Hematopoietic multipotent progenitor cell treated with erythropoietin and hydrocortisone succinate and interleukin-3 and kit ligand, for 15 days (in vitro differentiated cells): ENCODE results near the gene FBXO9.
A peak's percentile ranks its signal among the peaks of the same experiment; 100 is the strongest.

ENCODE experiments used
- DNase-seq: peaks from one replicate; pipeline ENCODE4 v3.0.0-alpha.2; 2015; ENCODE audit warnings: low spot score

Gene FBXO9

DNA sequence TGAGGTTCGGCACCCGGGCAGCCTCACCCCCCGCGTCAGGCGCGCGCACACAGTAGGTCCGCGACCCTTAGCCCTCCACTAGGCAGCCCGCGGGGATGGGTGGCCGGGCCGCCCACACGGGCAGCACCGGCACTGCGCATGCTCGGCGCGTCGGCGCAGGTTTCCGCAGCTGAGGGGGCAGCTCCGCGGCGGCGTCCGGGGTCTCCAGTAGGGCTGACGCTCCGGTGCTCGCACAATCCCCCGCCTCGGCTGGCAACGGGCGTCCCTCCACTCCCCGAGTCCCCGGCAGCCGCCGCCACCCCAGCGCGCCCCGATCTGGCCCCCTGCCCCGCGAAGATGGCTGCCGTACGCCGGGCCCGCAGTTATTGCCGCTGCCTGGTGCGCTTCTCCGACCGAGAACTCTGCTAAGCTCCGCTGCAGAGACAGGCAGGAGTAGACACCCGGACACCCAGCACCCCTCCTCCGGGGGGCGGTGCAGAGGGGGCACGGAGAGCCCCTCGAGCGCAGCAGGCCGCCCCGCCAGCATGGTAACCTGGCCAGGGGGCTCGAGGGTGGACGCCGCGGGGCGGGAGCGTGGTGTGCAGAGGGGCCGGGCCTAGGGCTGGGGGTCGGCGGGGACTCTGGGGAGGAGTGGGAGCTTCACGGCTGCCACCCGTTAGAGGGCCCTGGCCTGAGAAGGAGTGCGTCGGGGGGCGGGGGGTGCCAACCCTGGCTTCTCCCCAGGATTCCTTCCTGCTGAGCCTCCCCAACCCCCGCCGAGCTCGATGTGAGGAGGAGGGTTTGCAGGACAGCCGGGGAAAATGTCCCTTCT, at the start of gene FBXO9:
Gene FBXO9, plus strand, starts transcription at position 139 of the 811 bp plus-strand sequence. Its CDS starts 386 bp downstream, at position 525.
- DNase-seq: peak; percentile 70

DNA sequence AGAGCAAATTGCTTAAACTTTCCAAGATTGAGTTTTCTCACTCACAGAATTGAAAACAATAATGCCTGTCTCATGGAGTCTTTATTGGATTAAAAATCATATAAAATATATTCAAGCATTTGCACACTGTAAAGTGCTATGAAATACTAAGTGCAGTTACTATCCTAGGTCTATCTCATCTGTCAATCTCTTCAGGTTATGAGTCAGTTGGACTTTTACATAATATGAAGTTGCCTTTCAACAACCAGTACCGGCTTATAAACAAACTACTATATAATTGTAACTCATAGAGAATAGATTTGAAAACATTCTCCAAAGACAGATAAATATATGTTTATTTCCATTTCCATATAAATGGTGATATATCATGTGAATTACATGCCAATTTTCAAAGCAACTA, 49.7 kb upstream of the FBXO9 start:
- DNase-seq: no peak

DNA sequence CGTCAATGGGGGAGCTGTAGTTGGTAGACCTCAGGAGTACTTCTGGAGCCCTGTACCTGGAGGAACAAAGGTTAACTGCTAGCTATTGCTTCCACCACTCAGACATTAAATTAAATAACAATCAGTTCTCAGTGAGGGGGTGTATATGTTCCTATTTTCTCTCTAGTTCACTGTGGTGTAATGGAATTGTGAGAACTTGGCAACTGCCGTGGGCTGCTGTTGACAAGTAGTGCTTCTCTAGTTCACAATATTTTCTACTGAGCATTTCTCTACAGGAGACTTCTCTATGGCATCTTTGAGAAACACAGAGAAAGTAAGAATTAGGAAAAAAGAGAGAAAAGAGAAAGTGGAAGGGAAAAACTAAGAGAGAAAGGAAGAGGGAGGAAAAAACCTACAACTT, 46.8 kb upstream of the FBXO9 start:
- no peak for DNase-seq

DNA sequence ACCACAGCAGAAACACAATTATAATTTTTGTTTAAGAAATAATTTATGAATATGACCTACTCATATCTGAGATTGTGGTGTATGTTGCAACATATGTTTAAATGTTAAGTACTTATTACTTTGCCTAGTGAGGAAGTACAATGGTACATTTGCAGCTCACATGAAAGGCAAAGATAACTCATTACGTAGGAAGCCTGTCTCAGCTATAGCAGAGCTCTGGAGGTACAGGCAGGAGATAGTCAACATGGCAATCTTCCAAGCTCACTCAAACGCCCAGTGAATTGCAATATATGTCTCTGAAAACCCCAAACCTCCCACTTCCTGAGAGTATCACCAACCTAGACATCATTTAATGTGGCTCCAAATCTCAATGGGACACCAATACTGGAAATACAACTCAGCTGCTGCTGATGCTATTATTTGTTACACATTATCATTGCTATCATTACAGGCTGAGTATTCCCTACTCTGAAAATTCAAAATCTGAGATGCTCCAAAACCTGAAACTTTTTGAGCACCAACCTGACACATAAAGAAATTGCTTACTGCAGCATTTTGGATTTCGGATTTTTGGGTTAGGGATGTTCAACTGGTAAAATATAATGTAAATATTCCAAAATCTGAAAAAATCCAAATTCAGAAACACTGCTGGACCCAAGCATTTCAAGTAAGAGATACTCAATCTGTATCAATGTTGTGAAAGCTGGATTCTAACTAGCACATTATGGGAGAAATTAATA, 45.0 kb upstream of the FBXO9 start:
- peak; percentile 46 for DNase-seq

DNA sequence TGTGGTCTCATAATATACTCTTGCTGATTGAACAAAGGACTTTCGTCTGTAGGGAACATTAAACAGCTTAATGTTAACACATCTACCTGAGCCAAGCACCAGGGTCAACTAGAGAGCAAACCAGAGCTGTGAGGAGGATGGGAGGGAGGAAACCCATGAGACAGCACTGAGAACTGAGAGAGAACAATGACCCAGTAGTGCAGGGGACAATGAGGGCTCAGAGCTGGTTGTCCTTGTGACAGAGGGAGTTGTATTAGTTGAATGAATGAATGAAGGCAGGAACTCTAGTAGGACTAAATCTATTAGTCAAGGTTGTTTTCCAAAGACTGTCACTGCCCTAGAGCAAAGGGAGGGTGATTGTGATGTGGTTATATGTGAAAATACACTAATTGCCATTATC, 41.9 kb upstream of the FBXO9 start:
- DNase-seq: no peak

DNA sequence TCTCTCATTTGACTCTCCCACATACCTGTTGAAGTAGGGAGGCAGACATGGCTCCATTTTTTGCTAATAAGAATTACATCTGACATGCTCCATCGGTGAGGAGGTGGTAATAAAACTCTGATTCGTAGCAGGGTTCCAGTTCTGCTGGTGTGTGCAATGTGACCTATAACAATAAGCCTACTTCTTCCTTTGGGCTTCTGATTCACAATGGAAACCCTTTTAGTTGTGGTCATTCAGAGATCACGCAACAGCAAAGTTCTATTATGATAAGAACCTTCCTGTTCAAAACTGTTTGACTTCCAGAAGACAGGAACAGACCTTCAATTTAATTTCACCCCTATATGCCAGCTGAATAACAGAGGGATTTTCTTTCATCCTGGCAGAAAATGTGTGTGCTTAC, 38.7 kb upstream of the FBXO9 start:
- no peak for DNase-seq

DNA sequence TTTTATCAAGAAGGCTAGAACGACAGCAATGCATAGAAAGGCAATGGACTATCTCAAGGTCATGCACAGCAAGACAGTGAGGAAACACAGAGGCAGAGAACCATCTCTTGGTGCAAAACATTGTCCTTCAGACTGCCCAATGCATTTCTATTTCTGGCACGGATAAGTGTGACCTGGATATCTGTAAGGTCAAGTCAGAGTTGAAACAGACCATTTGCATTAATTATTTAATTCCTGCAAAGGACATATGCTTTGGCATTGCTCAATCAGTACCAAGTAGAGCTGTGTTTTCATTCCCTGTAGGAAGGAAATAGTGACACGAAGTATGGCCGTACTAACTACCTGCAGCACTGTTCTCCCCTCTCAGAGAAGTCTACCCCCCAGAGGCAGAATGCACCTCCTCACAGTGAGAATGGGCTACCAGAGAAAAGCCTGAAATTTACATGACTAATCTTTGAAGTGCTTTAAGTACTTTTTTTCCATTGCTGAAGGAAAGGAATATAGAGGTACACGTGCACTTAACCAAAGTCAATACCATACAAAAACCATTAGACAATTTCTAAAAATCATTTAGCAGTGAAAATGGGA, 38.0 kb upstream of the FBXO9 start:
- DNase-seq: no peak

DNA sequence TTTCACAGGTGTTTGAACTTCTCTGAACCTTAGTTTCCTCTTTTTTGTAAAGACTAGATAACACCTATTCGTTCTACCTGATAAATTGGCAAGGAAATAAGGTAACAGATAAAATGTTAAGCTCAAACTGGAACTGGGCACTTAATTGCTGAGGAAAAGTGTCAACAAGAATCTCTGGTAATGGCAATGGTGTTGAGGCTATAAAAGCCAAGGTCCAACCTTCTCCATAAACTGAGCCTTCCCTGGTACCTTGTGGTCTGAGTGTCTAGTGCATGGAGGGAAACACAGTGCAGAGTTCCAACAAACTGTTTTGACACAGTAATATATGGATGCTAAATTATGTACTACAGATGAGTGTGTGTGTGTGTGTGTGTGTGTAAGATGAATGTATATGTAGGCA, 36.7 kb upstream of the FBXO9 start:
- DNase-seq: no peak

DNA sequence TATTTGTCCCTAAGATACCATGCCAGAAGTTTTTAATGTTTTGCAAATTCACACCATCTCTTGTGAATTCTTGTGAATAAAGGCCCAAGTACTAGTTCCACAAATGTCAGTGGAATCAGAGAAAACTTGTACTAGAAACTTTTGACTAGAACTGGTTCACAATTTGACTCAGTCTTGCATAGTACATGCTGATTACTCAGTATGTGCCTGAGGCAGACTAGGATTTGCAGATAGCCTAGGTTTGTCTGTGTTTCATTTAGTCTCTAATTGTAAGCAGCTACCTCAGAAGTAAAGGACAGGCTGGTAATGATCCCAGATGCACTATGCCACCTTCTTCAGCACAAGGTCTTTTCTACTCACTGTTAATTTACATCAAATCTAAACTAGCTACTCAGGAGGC, 35.9 kb upstream of the FBXO9 start:
- no peak for DNase-seq

DNA sequence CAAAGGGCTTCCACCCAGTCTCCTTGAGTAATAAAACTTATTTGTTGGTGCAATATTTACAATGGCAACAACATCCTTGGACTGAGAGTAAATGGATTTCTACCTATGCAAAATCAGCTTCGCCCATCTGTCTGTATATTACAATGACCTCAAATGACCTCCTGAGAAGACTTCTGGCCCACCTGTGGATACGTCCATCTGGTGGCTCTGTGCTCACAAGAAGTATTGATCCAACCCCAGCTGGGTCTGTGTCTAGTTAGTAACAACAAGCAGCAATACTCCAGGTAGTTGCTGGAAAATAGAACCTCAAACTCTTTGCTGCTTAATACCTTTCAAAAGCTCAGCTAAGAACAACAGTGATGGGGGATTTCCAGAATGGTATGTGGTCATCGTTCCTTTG, 35.4 kb upstream of the FBXO9 start:
- DNase-seq: no peak

DNA sequence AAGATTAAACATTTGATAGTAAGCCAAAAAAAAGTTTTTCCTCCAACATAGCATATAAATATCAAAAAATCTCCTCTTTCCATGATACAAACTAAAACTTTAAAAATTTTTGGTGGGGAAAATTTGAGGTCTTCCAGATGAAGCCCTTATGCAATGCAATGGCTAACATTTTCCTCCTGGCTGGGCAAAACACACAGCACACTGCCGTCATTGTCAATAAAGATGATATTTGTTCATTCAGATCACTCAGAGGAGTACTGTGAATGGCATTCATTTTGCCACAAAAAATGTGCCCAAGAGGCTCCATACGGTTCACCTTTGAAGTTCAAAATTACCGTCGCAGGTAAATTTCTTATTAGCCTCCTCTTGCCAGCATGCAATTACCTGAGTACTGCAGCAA, 33.9 kb upstream of the FBXO9 start:
- no peak for DNase-seq

DNA sequence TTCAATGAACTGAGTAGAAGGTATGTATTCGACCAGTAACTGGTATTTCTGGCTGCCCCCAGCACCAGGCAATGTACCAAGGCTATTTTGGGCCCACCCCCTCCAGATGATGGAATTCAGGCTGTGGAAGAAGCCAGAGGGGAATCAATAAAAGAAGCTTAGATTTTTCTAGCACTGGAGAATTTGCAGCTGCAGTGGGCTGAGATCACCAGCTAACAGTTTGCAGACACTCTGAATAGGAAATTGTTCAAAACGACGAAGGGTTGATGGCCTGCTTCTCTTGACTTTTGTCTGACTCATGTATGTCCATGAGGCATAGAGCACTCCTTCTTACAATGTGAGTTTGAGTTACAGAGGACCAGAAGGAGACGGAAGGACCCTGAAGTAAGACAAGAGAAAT, 32.4 kb upstream of the FBXO9 start:
- no peak for DNase-seq

DNA sequence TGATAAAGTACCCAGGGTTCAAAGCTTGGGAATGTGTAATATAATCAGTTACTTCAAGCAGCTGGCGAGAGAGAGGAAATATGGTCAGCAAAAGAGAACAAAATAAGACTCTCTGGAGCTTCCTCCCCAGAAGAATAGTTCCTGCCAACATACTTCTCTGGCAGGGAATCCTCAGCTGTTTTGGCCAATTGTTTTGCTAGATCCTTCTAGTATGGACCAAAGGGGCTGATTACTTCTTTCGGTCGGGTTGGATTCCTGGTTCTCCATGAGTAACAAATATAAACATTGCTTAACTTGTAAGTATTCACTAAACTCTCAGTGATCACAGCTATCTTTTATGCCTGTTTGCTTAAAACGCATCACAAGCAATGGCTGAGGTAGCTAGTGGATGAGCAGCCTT, 31.4 kb upstream of the FBXO9 start:
- DNase-seq: no peak

DNA sequence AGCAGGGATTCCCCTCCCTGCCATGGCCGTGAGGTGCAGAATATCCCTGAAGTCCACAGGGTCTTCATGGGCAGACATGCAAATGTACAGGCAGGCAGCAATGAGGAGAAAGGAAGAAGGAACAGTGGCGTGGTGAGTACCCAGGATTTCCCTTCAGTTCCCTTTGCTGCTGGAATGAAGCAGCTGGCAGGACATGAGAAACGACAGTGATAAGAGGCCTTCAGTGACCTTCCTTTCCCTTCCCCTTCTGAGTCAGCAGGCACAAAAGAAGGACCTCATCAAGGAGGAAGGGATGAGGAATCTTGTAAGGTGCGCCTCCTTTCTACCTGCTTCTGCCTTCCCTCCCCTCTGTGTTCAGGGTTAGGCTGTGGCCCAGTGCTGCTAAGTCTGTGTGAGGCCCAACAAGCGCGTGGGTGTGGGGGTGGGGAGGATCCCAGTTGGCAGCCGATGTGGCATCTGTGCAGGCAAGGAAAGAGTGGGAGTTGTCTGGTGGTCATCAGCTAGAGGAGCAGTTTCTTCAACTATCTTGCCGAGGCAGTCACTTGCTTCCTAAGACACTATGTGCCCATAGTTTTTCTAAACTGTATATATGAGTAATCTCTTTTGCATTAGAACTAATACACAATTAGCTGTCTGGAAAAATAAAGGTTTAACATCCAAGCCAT, 29.5 kb upstream of the FBXO9 start:
- DNase-seq: no peak

DNA sequence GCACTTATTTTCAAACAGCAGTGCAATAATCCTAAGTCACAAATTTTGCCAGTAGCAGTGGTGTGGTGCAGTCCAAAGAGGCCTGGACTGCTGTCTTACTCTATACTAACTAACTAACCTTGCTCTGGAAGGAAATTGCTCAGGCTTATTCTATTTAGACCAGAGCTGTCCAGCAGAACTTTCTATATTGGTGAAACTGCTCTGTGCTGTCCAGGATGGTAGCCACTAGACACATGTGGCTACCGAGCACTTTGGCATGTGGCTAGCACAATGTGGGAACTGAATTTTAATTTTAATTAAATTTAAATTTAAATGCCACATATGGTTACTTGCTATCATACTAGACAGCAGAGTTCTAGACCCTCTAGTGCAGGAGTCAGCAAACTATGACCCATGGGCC, 27.1 kb upstream of the FBXO9 start:
- DNase-seq: no peak

DNA sequence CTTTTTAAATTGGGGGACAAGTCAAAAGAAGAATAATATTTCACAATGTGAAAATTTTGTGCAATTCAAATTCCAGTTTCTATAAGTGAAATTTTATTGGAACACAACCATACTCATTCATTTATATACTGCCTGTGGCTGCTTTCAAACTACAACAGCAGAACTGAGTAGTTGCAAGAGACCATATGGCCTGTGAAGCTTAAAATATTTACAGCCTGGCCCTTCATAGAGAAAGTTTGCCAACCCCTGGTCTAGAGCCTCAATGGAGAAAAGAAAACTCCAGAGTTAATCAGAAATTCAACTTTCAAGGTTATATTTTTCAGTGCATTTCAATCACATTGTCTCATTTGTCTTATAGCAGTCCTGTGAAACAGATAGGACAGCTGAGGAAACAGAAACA, 26.6 kb upstream of the FBXO9 start:
- DNase-seq: no peak

DNA sequence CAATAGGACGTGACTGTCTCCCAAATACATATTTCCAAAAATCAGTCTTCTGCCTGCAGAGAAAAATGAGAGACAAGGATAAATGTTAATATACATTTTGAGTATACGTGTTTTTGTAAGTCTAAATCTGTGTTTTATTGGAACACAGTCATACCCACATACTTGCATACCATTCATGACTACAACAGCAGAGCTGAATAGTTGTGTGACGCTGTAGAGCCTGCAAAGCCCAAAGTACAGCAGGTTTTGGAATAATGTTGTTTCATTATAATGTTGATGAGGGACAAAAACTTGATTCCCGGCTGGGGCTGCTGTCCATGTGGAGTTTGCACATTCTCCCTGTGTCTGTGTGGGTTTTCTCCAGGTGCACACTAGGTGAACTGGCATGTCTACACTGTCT, 23.8 kb upstream of the FBXO9 start:
- no peak for DNase-seq

DNA sequence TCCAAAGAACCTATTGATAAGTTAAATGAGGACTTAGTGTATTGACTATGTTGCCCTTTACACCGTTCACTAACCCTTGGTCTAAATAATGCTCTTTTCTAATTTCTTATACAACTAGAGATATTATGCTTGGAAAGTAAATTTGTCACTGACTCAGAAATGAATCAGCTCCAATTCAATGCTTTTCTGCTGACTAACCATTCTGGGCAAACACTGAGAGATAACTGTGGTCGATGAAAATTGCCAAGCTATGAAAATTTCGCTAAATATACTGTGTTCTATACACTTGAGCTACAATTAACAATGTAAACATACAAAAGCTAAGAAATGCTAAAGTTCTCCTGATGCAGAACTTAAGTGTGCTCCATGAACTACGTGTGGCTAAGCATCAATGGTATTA, 23.1 kb upstream of the FBXO9 start:
- DNase-seq: peak; percentile 21

DNA sequence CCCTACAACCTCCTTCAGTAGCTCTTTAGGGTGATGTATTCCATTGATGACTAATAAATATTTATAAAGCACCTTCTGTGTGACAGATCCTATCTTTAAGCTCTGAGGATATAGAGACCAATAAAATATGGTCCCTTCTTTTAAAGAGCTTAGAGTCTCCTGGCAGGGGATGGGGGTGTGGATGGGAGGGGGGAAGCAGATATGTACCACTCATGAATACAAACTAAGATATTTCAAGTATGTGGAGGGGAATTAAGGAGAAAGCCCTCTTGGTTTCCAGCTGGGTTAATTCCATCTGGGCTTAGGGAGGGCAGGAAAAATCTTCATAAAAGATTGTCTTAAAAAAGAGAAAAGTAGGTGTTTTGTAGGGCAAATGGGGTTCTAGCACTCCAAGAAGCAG, 21.6 kb upstream of the FBXO9 start:
- DNase-seq: no peak

DNA sequence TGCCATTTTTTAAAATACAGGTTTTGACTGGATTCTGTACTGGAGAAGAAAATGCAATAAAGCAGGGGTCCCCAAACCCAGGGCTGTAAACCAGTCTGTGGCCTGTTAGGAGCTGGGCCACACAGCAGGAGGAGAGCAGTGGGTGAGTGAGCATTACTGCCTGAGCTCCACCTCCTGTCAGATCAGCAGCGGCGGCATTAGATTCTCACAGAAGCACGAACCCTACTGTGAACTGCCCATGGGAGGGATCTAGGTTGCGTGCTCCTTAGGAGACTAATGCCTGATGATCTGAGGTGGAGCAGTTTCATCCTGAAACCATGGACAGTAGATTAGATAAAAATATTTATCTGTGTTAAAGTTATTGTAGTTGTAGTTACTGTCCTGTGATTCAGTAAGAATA, 21.1 kb upstream of the FBXO9 start:
- DNase-seq: no peak

DNA sequence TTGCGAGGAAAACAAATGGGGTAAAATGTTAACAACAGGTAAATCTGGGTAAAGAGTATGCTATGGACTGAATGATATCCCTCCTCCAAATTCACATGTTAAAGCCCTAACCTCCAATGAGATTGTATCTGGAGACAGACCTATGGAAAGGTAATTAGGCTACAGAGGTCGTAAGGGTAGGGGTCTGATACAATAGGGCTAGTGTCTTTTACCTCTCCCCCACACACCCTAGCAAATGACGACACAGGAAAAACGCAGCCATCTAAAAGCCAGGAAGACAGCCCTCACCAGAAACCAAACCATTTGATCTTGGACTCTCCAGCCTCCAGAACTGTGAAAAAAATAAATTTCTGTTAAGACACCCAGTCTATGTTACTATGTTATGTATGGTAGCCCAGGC, 20.6 kb upstream of the FBXO9 start:
- no peak for DNase-seq

DNA sequence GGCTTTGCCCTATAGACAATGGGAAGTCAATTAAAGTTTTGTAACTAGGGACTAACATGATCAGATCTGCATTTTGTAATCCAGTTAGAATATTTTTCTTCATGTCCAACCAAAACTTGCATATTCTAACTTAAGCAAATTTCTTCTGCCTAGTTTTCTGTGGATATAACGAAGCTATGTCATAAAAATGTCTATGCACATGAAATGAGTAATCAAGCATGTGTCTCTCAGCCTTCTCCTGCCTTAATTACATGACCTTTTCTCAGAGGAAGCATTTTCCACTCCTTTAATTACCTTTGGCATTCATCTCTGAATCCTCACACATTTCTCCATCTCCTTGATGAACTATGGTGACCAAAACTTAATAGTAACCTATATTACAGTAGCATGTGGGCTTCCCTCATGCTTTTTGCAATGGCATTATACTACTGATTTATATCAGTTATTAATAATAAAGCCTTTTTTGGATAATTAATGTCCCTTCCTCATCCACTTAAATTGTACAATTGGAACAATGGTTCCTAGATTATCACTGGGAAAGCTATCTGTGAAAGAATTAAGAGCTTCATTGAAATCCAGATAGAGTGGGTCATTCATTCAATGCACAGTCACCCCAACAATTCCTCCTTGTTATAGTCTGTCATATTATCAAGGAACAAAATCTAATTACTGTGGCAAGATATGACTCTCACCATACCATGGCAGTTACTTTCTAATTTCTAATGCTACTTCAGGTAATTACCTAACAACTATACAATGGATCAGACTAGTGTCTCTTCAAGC, 19.1 kb upstream of the FBXO9 start:
- no peak for DNase-seq
